ENCODE measurements around the gene NAV2.

Gene NAV2, protein sequence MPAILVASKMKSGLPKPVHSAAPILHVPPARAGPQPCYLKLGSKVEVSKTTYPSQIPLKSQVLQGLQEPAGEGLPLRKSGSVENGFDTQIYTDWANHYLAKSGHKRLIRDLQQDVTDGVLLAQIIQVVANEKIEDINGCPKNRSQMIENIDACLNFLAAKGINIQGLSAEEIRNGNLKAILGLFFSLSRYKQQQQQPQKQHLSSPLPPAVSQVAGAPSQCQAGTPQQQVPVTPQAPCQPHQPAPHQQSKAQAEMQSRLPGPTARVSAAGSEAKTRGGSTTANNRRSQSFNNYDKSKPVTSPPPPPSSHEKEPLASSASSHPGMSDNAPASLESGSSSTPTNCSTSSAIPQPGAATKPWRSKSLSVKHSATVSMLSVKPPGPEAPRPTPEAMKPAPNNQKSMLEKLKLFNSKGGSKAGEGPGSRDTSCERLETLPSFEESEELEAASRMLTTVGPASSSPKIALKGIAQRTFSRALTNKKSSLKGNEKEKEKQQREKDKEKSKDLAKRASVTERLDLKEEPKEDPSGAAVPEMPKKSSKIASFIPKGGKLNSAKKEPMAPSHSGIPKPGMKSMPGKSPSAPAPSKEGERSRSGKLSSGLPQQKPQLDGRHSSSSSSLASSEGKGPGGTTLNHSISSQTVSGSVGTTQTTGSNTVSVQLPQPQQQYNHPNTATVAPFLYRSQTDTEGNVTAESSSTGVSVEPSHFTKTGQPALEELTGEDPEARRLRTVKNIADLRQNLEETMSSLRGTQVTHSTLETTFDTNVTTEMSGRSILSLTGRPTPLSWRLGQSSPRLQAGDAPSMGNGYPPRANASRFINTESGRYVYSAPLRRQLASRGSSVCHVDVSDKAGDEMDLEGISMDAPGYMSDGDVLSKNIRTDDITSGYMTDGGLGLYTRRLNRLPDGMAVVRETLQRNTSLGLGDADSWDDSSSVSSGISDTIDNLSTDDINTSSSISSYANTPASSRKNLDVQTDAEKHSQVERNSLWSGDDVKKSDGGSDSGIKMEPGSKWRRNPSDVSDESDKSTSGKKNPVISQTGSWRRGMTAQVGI (N-terminal part only)

DNA sequence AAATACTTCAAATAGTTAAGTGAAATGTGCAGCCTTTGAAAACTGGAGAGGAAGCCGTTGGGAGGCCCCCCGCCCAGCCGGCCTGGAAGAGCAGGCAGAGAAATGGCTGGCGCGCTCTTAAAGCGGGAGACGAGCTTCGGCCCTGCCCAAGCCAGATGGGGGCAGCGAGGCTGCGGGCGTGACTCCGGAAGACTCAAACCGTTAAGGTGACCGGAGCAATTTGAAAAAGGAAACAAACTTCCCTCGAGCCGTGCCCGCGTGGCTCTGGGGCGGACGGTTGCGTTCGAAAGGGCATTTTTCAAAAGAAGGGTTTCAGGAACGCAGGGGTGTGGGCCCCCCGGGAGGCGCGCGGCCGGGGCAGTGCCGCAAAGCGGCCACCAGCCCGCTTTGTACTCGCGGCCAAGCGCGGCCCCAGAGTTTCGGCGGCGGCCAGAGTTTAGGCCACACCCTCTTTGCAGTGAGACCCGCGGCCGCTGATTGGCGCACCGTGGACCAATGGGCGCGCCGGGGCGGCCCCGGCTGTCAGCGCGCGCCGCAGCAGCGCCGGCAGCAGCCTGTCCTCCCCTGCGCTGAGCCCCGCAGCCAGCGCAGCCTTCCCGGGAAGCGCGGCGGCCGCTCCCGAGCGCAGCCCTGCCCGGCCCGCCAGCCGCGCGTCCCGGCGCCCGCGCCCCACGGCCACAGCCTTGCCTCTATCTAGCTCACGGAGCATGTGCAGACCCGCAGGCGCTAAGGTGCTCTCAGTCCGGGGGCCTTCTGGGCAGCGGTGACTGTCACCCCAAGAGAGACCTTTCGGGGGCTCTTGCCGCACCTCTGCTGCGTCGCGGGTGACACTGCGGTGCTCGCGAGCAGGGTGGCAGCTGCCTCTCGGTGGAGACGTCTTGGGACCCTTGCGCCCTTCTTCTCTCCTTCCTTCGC lies at the start of gene NAV2:
NAV2 (plus strand) TSS at position 557 of the 915 bp plus-strand sequence. CDS start 859 bp downstream, outside the sequence.
- peak; percentile 91 to 92 for DNase-seq

DNA sequence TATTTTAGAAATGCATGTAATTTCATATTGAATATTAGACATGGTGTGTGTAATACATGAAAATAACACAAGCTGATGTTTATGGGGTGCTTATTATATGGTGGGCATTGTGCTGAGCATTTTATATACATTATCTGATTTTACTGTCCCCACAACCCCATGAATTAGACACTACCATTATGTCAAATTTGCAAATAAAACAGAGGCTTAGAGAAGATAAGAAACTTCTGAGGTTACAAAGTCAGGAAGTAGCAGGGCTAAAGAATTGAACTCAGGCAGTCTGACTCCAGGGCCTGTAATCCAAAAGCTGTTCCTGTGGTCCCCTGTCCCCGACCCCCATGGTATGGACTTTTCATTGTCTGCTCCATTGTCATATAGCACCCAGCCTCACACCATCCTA lies 49.4 kb upstream of the NAV2 start:
- no peak for DNase-seq

DNA sequence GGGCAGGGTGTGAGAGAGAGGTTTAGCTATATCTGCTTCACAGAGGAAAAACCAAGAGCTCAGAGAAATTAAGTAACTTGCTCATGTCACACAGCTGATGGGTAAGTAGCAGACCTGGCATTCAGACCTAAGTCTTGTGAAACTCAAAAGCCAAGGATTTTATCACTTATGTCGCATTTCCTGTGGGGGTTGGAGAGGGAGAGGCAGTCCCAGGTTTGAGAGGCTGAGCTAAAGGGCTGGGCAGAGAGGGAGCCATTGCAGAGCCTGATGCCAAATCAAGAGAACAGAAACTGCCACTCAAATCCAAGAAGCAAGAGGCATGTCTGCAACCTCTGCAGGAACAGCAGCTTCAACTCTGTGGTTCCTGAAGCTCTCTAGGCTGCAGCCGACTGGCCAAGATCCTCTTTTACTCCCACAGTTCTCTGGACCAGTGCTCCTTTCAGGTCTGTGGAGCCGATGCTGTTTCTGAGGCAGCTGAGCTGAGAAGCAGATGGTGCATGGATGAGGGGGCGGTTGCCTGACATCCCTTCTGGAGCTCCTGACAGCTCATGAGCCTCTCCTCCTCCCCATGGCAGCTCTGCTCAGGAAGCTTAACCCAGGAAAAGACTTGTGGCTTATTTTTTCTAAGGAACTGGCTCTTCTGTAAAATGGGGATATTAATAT lies 47.6 kb upstream of the NAV2 start:
- DNase-seq, result no peak

DNA sequence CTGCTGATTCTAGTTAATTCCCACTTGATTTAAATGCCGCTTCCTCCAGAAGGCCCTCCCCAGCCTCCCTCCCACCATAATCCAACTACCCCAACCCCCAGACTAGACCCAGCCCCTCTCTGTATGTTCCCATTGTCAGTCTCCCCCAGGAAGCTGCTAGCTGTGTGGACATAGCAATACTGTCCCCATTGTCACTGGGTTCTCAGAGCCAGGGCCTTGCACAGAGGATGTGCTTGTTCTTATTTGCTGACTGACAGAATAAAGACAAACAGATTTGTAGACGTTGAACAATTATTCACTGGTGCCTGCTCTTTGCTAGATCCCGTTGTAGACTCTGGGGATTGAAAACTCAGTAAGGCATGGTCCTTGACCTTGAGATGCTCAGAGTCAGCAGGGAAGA lies 45.7 kb upstream of the NAV2 start:
- peak in 1 of 2 experiments; percentile 18 for DNase-seq

DNA sequence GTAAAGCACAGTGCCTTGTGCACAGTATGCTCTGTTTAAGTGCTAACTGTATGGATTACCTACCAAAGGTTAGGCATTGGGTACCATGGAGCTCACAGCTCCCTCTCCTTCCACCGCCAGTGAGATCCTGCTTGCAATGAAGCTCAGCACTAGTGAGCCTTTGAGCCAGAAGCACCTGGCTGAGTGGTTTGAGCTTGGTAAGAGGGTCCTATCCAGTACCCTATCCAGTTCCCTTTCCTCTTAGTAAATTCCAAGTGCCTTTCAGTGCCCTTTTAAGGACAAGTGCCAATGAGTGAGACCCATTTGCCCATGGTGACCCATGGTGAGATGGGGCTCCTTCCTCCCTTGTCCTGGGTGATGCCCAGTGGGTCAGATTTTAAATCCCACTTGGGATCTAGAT lies 43.1 kb upstream of the NAV2 start:
- DNase-seq, result no peak

DNA sequence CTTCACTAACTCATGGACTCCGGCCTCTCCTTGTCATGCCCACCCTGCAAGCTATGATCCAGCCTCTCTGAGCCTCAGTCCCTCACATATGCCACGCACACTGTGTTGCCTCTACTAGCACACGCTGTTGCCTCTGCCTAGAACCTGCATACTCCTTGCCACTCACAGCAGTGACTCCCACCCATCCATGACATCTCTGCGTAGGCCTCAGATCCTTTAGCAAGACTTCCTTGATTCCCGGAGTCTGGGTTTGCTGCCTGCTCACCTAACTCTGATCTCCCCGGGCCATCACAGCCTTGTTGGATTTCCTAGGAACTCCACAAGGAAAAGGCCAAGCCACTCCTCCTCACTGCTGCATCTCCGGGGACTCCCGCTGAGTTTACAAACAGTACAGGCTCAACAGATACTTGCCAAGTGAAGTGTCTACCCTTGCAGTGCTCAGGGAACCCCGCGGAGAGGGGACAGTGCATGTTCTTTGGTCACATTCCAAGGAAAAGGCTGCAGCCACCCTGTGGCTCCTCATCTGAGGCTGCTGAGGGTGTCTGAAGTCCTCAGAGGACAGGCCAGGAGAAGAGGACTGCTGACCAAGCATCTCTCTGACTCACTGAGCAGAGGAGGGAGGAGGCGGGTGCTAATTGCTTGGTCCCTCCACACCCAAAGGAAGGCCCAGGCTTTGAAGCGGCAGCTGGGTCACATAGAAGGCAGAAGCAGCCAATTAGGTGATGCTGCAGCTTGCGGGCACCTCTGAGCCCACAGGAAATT lies 42.4 kb upstream of the NAV2 start:
- DNase-seq, result no peak

DNA sequence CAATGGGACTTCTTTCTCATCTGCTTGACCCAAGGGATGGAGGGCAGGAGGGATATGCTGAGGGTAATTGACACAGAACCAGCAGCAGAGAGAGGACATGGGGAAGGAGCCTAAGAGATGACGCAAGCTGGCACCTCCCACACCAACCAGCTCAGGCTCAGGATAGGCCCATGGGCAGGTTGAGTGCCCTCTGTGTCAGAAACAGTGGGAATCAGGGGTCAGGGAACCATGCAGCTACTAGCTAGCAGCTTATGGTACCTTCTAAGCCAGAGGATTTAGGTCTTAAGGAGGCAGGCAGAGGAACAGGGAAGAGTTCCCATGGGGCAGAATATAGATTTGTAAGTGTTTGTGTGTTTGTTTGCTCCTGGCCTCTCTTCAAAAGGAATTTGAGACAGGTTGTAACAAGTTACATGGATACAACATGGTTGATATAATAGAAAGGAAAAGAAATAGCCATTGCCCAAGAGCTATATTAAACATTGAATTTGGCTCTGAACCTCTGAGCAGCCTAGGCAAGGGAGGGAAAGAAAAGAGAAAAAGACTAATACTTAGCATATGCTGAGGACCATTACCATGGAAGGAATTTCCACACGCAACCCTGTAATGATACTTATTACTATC lies 39.9 kb upstream of the NAV2 start:
- no peak for DNase-seq

DNA sequence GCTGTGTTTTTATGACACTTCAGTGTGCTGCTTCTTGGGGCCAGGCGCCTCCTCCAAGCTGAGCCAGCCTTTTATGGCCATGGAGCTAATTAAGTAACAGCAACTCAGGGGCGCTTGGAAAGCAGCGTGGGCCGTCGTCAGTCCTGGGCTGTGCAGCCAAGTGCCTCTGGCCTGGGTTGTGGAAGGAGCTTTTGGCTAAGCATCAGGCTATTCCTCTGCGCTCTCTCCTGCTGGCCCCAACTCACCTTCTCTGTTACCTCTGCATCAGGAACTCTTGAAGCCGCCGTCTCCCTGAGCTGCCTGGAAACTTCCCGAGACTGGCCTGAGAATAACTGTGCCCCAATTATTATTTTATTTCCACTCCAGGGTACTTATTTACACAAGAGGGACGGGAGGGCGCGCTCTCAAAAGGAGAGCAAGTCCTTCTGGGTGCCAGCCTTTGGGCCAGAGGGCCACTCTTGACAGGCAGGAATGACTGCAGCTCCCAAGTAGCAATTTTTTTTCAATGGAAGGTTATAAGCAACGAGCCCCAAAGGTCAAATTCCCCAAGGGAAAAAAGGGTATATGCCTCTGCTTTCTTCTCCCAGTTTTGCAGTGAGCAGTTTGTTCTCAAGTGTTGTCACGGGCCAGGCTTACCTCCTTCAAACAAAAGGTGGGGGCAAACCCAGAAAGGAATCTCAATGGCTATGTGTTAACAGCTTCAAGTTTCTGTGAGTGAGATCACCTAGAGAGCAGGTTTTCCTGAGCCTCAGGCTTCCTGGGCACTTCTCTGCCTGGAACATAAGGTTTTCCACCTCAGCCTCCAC lies 38.5 kb upstream of the NAV2 start:
- DNase-seq, result no peak

DNA sequence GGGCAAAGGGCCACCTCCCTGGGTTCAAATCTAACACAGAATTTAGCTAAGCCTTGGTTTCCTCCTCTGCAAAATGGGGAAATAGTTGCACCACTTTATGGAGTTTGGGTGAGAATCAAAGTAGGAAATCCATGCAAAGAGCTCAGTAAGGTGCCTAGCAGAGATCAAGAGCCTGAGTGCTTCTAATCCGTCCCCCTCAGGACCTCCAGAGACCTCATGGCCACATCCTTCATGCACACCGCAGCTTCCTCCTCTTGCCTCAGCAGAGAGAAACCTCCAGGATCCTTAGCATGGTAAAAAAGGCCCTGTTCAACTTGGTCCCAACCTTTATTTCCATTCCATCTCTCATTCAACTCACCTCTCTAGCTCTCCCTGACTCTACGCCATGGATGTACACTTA lies 37.8 kb upstream of the NAV2 start:
- no peak for DNase-seq

DNA sequence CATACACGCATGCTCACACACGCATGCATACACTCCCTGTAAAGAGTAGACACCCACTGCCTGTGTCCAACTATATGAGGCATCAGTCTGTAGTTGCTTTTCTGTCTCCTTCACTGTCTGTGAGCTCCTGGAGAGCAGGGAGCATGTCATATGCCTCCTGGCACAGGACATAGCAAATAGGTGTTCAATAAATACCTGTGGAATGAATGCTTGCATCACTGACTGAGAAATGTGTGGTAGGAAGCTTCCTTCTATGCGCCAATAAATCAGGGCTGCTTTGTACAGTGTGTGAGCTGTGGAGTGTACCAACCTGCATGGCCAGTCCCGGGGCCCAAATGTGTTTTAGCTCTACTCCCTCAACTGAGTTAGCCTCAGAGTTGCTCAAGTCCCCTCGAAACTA lies 37.2 kb upstream of the NAV2 start:
- DNase-seq, result no peak

DNA sequence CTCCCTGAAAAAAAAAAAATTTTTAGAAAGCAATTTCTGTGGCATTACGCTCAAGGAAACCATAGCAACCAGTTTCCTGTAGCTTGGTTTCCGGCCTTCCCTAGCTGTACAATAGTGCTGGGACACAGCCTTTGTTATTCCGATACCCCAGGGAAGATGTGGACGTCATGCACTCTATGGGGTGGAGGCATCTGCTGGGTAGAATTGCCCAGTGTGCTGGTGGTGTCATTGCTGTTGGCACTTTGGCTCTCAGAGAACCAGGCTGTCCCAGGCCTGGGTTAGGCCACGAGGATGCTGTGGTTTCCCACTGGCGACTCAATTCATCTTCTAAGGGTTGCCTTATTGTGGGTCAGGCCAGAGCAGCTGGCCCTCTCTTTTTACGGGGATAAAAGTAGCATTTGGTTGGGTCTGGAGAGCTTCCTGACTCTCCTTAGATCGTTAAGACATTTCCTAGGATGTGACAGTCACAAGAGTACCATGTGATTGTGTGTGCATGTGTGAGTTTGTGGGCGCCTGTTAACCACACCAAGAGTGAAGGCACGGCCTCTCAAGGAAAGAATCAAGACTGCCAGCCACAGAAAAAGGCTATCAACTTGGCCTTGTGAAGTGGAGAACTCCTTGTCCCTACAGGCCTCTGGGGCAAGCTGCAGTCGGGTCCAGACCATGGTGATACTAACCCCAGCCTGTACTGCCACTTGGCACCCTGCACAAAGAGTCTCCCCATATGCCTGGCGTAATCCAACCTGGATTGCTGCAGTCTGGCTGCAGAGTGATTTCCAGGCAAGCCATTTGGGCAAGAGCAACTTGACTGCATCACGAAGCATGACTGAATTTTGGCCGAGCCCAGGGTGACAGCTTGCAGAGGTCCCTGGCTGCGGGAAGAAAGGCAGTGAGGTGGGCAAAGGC lies 35.9 kb upstream of the NAV2 start:
- DNase-seq, result peak; percentile 13 to 35

DNA sequence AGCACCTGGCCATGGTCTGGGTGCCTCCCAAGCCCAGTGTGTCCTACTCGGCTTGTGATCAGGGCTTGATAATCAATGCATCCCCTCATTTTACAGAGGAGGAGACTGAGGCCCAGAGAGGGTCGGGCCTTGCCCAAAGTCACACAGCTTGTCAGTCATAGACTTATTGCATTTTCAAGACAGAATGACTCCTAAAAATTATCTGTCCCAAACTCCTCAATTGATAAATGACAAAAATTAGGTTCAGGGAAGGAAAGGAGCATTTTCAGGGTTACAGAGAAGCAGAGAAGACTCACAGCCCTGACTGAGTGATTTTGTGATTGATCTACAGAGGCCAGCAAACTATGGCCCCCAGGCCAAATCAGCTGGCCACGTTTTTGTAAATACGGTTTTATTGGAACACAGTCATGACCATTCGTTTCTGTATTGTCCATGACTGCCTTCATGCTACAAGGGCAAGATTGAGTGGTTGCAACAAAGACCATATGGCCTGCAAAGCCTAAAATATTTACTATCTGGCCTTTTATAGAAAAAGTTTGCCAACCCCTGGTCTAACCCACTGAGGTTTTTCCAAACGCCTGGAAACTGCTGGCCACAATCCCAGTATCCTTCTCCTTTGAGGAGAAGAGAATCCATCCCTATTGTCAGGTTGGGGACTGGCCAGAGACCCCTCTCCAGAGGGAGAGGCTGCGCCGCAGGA lies 35.1 kb upstream of the NAV2 start:
- no peak for DNase-seq

DNA sequence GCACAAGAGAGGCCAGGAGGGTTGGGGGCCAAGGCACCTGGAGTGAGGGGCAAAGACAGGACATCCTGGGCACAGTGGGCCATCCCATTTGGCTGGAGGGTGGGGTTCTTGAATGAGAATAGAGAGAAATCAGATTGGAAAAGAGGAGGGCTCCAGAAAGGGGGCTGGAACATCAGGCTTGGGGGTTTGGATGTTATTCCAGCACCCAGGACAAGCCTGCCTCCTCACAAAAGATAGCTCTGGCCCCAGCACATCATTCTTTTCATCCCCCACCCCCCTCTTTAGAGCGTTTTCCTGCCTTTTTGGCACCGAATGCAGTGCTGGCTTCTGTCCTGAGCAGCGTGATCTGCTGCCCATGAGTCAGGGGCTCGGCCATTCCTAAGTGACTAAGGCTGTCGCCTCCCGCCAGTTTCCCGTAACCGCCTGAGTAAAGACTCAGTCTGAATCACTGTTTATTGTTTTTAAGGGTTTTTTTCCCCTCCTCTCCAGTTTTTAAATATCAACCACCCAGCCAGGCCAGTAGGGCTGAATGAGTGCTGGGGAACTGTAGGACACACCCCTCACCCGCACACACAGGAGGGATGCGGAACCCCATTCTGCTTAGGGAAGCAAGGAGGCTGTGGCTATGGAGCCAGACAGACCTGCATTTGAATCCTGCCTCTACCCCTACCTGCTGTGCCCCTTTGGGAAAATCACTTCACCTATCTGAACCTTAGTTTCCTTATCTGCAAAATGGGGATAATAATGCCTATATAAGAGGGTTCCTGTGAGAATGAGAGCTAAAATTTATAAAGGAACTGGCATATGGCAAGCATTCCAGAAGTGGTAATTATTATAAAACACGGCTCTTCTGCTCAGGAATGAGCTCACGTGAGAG lies 32.4 kb upstream of the NAV2 start:
- no peak for DNase-seq

DNA sequence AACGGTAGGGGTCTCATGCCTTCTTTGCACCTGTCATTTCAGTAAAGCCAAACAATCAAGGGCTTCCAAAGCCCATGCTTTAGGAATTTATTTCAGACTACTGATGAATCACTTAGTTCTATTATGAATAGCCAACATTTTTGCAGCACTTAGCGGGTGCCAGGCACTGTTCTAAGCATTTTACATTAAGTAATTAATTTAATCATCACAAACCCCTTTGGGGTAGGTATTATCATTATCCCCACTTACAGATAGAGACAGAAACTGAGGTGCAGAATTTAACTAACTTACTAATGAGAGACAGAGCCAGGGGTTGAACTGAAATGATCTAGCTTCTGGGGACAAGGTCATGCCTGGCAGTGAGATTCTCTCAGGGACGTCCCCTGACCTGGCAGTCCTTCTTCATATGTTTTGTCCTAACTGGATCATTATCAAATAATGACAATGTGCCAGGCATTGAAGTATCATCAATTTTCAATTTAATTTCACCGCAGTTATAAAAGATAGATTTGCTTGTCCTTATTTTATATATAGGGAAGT lies 31.7 kb upstream of the NAV2 start:
- no peak for DNase-seq

DNA sequence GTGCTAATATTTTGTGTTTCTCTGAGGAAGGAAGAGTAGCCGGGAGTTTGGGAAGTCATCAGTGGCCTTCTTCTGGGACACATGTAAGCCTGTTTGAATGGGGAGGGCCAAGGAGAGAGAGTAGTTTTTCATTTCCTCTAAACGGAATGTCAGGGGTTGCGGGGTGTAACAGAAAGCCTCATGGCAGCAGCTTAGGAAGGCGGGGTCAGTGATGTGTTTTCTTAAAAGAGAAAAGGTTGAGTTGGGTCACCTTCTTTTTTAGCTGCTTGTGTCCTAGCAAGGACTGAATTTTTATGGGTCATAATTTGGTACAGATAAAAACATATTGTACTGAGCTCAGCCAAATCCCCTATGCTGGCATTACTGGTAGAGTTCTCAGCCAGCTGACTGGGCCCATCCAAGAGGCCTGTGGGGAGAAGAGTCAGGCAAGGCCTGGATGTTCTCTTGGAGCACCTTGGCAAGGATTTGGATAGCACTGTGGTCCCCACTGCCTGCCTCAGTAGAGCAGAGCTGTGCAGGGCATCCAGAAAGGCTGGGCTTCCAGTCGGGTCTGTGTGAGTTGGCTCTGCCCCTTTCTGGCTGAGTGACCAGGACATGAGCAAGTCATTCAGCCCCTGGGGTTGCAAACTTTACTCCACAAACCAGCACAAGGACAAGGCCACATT lies 29.4 kb upstream of the NAV2 start:
- no peak for DNase-seq

DNA sequence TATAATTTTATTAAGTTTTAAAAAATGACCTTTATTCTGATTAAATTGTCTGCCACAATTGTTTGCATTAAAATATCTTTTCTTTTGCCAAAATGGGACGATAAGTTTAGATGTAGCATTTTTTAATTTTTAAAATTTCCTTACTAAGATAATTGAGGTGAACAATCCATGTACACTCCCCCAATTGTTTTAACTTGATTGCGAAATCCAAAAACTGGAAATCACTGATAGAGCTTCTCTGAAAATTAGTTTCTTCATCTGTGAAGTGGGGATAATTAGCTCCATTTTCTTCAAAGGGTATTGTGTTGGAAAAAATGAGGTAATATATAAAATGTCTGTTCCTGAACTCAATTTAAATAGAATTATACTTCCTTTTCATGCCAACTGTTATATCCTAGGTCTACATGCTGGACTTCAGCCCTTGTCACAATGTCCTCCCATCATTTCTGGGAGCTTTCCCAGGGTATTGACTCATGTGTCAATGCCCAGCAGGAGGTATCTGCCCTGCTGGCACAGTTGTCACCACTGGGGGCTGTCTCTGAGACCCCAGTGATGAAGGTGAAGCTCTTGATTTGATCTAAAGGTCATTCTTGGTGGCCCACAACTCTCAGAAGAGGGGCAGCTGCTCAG lies 28.7 kb upstream of the NAV2 start:
- DNase-seq, result no peak

All from NCI-H2081 (cell line).